DMS53 treated with DMSO at 0.1 percent for 48 hours (cell line): ENCODE results near the gene CNOT11.
"Not testable (repeated sequence)": the region's sequence is repeated elsewhere in the genome, so short reads cannot be mapped to it uniquely, and the experiment has no call there.

Source experiments
- DNase-seq: peaks from one replicate; lab custom pipeline; 2025; ENCODE audit not compliant: unreplicated experiment; lab: John Stamatoyannopoulos, UW

Gene CNOT11

GRCh38 chr2:101307950-101308431 is 55.3 kb downstream of the CNOT11 start:
- no peak for DNase-seq

- DNase-seq, result peak; percentile 85
Observed at GRCh38 chr2:101308432-101309210, 55.9 kb downstream of the CNOT11 start, which contains the start of gene RNF149. RNF149 (minus strand) TSS chr2:101308701; CDS start chr2:101308588, 113 bp downstream.

GRCh38 chr2:101310090-101310833 is 57.6 kb downstream of the CNOT11 start:
- DNase-seq, result no peak

DNA sequence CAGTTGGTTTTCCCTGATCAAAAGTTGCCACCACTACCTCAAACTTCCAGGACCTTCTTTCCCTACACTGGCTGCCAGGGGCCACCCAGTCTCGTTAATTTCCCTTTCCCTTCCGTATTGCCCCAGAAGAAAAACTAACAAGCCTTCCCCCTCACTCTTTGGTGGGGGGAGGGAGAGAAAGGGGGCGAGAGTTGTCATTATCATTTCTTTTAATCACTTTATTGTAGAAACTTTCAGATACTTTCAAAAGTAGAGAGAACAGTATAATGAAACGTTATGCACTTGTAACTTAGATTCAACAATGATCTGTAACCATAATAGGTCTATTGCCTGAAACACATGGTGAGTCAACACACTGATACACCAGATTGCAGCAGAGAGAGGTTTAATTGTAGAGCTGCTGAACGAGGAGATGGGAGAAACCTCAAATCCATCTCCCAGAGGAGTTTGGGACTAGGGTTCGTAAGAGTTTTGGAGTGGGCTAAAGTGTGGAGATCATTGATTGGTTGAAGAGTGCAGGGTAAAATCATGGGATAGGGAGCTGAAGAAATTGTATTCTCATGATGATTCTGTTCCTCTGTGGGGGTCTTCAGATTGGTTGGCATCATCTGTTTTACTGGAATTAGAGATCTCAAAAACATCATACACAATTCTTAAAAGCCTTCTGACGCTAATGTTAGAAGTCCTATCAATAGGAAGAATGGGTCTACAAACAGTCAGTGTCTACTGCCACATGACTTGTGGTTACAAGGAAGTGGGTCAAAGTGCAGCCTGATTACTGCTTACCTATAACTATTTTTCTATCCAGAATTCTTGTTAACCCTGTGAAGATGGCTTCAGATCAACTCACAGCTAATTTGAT is 58.4 kb downstream of the CNOT11 start:
- no peak for DNase-seq

- DNase-seq, result no peak
Observed at GRCh38 chr2:101311696-101312017, 59.0 kb downstream of the CNOT11 start.

DNA sequence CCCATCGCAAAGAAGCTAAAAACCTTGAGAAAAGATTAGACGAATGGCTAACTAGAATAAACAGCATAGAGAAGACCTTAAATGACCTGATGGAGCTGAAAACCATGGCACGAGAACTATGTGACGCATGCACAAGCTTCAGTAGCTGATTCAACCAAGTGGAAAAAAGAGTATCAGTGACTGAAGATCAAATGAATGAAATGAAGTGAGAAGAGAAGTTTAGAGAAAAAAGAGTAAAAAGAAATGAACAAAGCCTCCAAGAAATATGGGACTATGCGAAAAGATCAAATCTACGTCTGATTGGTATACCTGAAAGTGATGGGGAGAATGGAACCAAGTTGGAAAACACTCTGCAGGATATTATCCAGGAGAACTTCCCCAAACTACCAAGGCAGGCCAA is 63.9 kb downstream of the CNOT11 start:
- DNase-seq, result not testable (repeated sequence)
